Measurements from ENCODE around the gene SLC9A3. TPM values are rescaled to one million over a fixed set of nuclear protein-coding genes. Genes with fewer than 3 reads are reported as not detected.

SLC9A3 gene
- polyA plus RNA-seq, 3 donors = 0.31 to 0.42 (median 0.36) TPM

- no peak overlapping the region for H3K9ac ChIP-seq (ENCODE audit: insufficient read depth, low read length, poor library complexity, severe bottlenecking)
- TF ChIP-seq CTCF (IDR thresholded peaks at IDR 0.05) = no peak
- H3K36me3 ChIP-seq (replicated peaks in 1 of 2; ENCODE audit: control insufficient read depth in 1 of 2, insufficient read depth in 2 of 2, low read length in 2 of 2) = no peaks in the 10 kb centered on the region
- H2AFZ ChIP-seq (ENCODE audit: insufficient read depth, low read depth, low read length, poor library complexity, severe bottlenecking) = no peak overlapping the region
- peaks cover 6 to 95% of the 10 kb centered on the region in 2 donors for H3K27me3 ChIP-seq (ENCODE audit: control insufficient read depth in 2 of 2, insufficient read depth in 2 of 2, low read length in 2 of 2)
- no peaks in the 10 kb centered on the region for H3K79me2 ChIP-seq (ENCODE audit: insufficient read depth, low read length)
- H4K20me1 ChIP-seq (ENCODE audit: insufficient read depth, low read length) = no peaks in the 10 kb centered on the region
- intact Hi-C loops (cut with micrococcal nuclease) = no loop called here
- H3K4me1 ChIP-seq (ENCODE audit: control insufficient read depth in 1 of 2, insufficient read depth in 2 of 2, low read length in 2 of 2) = no peaks in the 10 kb centered on the region
- Mint-ChIP-seq H3K36me3 (peaks cover 0 to 2% of the 10 kb centered on the region in 2 donors), H3K4me1 (peaks cover under 1% of the 10 kb centered on the region), H3K27ac (peak overlapping the region in 1 of 7 donors; percentile 19), H3K9me3 (peaks cover 0 to 16% (median 4%) of the 10 kb centered on the region in 7 donors), H3K27me3 (ENCODE audit: low read depth in 3 of 3) (peaks cover 78 to 100% (median 89%) of the 10 kb centered on the region in 3 donors), H3K4me3 (peak overlapping the region in 1 of 2 donors; percentile 59)
- WGBS (ENCODE audit: insufficient coverage) = 93% methylated on average over 16 of the region's 16 CpGs
- no peak overlapping the region for H3K4me2 ChIP-seq (replicated peaks; ENCODE audit: extremely low read depth, low read length, poor library complexity, severe bottlenecking)
- no peak for DNase-seq
- peaks cover 5 to 7% of the 10 kb centered on the region in 2 donors for H3K9me3 ChIP-seq (replicated peaks in 1 of 2; ENCODE audit: control insufficient read depth in 1 of 2, insufficient read depth in 1 of 2, low read length in 2 of 2)
- no peak overlapping the region for H3K4me3 ChIP-seq (replicated peaks in 1 of 3; ENCODE audit: low read depth in 2 of 3, low read length in 3 of 3)
- H3K27ac ChIP-seq (ENCODE audit: low read depth in 1 of 2, low read length in 2 of 2) = no peak overlapping the region
These were observed 13.4 kb upstream of the SLC9A3 start for GRCh38 chr5:537621-538071.

GRCh38 chr5:537098-537497, 12.8 kb upstream of the SLC9A3 start:
- no peak overlapping the region for H3K4me3 ChIP-seq (replicated peaks in 1 of 3; ENCODE audit: low read depth in 2 of 3, low read length in 3 of 3)
- 89% methylated on average over 17 of the region's 22 CpGs for WGBS (ENCODE audit: insufficient coverage)
- H3K27me3 Mint-ChIP-seq (ENCODE audit: low read depth in 3 of 3) = peaks cover 76 to 100% (median 88%) of the 10 kb centered on the region in 3 donors
- peaks cover 6 to 95% of the 10 kb centered on the region in 2 donors for H3K27me3 ChIP-seq (ENCODE audit: control insufficient read depth in 2 of 2, insufficient read depth in 2 of 2, low read length in 2 of 2)
- H3K9ac ChIP-seq (ENCODE audit: insufficient read depth, low read length, poor library complexity, severe bottlenecking) = no peak overlapping the region
- H3K79me2 ChIP-seq (ENCODE audit: insufficient read depth, low read length) = no peaks in the 10 kb centered on the region
- peak overlapping the region in 1 of 2 donors; percentile 59 for H3K4me3 Mint-ChIP-seq
- peaks cover 0 to 4% of the 10 kb centered on the region in 2 donors for H3K4me1 ChIP-seq (ENCODE audit: control insufficient read depth in 1 of 2, insufficient read depth in 2 of 2, low read length in 2 of 2)
- H3K36me3 ChIP-seq (replicated peaks in 1 of 2; ENCODE audit: control insufficient read depth in 1 of 2, insufficient read depth in 2 of 2, low read length in 2 of 2) = no peaks in the 10 kb centered on the region
- no peak overlapping the region for H3K27ac ChIP-seq (ENCODE audit: low read depth in 1 of 2, low read length in 2 of 2)
- intact Hi-C loops (cut with micrococcal nuclease) = no loop called here
- no peak for TF ChIP-seq CTCF (IDR thresholded peaks at IDR 0.05)
- no peak for DNase-seq
- H3K4me1 Mint-ChIP-seq = no peaks in the 10 kb centered on the region
- H3K36me3 Mint-ChIP-seq = peaks cover 0 to 1% of the 10 kb centered on the region in 2 donors
- no peak overlapping the region for H3K4me2 ChIP-seq (replicated peaks; ENCODE audit: extremely low read depth, low read length, poor library complexity, severe bottlenecking)
- H4K20me1 ChIP-seq (ENCODE audit: insufficient read depth, low read length) = no peaks in the 10 kb centered on the region
- no peak overlapping the region for H3K27ac Mint-ChIP-seq
- no peak overlapping the region for H2AFZ ChIP-seq (ENCODE audit: insufficient read depth, low read depth, low read length, poor library complexity, severe bottlenecking)
- H3K9me3 ChIP-seq (replicated peaks in 1 of 2; ENCODE audit: control insufficient read depth in 1 of 2, insufficient read depth in 1 of 2, low read length in 2 of 2) = peaks cover 5 to 7% of the 10 kb centered on the region in 2 donors
- H3K9me3 Mint-ChIP-seq = peaks cover 0 to 16% (median 4%) of the 10 kb centered on the region in 7 donors
